GM18502 (cell line): Measurements from ENCODE around the gene TGM3.

Experiments used
- ATAC-seq: cut with Tn5 transposase; IDR thresholded peaks from one replicate; pipeline ENCODE4 v1.9.1; 2021; ENCODE audit warnings: mild to moderate bottlenecking; ENCODE audit not compliant: unreplicated experiment, poor library complexity

TGM3 gene

DNA sequence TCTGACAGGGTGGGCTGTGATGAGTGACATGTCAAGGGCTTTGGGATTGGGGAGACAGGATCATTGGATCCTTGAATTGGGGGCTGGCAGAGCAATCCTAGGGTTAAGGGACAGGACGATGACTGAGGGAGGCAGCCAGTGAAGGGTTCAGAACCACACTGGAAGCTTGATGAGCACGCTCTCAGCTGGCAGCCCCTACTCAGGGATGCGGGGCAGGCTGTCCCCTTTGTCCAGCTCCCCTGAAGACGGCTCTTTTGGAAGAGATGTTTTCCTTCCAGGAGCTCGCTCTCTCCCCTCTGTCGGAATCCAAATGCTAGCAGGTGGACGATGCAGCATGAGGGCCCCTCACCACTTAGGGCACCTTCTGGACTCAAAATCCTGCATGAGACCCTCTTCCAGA lies 8.4 kb downstream of the TGM3 start:
- ATAC-seq, result no peak

DNA sequence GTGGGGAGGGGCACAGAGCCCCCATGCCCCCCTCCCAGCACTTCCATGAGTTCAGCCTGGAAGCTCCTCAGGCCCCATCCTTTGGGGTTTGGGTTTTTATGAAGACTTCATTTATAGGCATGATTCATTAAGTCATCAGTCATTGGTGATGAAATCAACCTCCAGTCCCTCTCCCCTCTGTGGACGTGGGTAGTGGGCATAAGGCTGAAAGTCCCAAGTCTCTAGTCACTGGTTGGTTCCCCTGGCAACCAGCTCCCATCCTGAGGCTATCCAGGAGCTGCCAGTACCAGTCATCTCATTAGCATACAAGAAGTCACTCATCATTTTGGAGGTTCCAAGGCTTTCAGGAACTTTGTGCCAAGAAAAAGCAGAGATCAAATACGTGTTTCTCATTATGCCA lies 9.2 kb downstream of the TGM3 start:
- no peak for ATAC-seq

DNA sequence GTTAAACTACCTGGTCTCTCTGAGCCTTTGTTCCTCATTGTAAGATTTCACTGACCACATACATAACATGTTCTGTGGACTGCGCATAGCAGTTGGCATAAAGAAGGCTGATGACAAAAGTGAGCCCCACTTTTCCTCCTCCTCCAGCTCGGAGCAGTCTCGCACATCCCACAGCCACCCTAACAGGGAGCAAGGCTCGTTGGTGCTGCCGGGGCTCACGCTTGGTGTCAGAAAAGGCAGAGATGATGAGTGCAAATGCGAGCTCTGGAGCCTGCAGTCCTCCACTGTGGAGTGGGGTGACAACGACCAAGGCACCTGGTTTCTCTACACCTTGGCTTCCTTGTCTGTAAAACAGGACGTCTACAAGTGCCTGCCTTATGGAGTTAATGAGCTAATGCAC lies 9.7 kb downstream of the TGM3 start:
- no peak for ATAC-seq

DNA sequence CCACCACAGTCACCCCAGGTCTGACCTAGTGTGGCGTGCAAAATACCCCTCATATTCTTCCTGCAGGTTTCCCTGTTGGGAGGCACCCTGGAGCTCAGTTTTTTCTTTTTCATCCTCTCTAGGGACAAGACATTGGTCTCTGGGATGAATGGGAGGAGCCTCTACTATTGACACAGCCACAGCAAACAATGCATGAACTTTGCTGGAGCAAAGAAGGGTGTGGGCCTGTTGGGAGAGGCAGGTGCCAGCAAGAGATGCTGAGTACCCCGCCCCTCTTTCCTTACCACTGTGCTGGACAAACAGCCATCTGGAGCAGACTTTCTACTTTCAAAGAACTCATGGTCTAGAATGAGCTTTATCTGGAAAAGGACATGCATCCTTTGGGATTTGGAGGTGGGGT lies 10.1 kb downstream of the TGM3 start:
- no peak for ATAC-seq

DNA sequence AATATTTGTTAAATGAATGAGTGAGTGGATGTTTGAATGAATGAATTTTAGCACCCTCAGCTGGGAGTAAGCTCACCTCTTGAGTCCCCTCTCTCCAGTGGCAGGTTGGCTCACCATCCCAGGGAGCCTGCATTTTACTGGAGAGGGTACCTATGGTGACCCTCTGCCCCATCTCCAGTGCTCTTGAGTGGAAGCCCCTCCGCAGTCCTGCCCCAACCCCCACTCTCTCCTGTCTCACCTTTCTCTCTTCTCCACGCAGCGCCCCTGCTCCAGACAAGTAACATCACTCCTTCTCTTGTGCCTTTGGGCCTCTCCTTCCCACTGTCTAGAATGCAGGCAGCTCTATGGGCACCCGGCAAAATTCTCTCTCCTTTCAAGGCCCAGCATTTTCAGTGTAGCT lies 11.3 kb downstream of the TGM3 start:
- no peak for ATAC-seq

DNA sequence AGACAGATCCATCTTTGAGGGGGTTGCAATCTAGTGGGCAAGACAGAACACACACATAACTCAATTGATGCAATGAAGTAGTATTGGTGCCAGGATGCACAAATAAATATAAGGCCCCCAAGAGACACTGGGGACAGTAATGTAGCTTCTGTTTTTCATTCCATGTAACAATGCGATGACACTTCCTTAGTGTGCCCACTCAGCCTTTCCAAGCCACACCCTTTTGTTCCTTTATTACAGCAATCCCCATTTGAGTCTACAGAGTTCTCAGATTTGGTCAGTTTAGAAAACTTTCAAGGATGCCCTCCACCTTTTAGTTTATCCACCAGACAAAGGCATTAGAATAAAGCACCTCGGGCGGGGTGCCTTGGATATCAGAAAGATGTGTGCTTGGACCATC lies 15.5 kb downstream of the TGM3 start:
- ATAC-seq, result no peak

DNA sequence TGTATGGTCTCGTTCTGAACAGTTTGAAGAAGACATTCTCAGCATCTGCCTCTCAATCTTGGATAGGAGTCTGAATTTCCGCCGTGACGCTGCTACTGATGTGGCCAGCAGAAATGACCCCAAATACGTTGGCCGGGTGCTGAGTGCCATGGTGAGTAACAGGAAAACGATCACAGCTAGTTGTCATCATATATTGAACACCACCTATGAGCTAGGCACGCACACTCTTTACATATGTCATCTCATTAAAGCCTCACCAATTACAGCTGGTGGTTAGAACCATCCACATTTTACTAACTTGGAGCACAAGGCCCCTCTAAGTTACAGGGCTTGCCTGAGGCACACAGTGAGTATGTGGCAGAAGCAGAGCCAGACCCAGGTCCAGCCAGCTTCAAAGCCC lies 17.1 kb downstream of the TGM3 start:
- no peak for ATAC-seq

DNA sequence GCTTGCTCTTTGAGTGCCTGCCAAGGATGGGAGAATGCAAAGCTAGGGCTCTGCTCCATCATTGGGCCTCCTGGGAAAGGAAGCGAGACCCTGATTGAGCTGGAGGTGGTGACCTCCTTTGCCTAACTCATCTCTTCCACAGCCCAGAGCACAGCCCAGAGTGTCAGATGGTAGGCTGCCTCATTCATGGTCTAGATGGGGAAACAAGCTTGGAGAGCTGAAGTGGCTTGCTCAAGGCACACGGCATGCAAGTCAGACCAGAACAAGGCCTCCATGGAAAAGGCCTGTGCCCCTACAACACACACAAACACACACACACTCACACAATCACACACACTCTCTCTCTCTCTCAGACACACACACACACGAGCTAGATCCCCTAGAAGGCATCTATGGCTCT lies 17.5 kb downstream of the TGM3 start:
- no peak for ATAC-seq

DNA sequence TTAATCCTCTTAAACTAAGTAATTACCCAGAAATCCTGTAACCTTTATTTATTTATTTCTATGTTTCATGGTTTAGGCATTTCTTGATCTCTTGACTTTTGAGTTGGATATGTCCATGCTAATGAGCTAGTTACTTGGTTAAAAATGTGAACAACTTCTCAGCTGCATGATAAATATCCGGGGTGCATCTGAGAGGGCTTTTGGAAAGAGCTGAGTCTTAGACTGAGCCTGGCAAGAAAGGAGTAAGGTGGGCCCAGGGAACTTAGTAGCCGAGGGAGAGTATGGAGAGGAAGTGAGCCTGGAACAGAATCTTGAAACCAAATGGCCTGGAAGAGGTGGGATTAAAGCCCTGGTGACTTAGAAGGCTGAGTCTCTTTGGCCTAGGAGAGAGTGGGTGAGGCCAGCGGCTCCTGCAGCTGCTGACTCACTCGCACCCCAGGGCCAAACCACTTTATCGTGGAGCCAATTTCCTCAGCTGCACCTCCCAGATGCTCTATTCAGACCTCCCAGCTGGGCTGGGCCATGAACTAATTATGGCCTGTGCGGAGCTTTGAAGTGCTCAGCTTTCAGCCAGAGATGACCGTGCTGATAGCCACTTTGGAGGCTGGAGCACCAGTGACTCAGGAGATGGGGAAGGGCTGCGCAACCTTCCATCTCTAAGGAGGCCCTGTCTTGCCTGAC lies 19.1 kb downstream of the TGM3 start:
- ATAC-seq, result no peak

DNA sequence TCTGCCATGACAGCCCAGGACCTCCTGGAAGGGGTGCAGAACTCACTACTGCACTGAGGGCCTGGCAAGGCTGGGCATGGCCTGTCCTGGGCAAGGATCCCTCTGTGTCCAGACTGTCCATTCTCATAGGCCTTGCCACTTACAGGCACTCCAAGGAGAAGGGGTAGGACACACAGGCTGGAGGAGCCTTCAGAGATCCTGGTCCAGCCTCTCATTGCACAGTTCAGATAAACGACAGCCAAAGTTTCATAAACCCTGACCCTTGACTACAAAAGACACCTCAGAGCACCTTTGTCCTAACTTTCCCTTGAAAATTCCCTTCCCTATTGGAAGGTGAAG lies 19.6 kb downstream of the TGM3 start:
- no peak for ATAC-seq

DNA sequence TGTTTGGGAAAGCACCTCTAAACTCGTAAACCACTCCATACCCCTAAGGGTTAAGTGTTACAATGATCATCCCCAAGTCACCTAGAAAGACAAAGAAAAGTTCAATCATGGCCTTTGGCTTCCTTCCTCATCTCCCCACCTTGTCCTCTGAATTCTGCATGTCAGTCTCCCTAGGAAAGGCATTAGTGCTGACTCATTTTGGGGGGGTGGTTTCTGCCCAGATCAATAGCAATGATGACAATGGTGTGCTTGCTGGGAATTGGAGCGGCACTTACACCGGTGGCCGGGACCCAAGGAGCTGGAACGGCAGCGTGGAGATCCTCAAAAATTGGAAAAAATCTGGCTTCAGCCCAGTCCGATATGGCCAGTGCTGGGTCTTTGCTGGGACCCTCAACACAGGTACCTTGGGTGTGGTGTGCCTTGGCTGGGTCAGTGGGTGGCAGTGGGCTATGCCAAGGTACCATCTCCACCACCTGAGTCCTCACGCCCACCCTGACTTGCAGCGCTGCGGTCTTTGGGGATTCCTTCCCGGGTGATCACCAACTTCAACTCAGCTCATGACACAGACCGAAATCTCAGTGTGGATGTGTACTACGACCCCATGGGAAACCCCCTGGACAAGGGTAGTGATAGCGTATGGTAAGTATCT lies 21.2 kb downstream of the TGM3 start:
- no peak for ATAC-seq

DNA sequence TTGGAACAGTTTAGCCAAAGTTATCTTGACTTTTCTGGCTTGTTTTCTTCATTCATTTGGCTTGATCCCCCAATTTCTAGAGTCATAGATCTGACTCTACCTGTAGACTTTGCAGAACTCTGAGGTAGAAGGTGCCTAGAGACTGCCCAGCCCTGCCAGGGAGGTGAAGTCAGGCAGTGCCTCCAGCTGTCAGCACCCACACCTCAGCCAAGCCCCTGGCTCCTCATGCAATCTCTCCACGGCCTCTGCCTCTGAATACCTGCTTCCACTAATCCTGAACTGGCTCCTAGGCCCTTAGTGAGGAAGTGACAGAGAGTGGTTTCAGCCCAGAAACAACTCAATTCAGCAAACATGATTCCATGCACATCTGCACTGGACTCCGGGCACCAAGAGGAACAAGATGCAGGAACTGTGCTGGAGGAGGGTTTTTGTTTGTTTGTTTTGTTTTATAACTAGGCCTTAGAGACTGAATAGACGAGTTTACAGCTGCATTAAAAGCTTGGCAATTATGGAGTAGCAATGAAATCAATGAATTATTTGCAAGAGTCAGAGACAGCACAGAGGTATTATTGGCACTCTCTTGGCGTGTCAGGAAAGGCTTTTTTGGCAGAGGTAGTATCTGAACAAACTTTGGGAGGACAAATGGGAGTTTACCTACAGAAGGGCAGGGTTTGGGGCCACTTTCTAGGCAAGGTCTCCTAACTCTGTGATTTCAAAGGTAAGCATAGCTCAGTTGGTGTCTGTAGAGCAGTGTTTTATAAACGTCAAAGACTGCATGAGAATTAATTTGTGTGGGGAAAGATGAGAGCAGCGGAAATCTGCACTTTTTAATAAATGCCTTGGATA lies 25.2 kb downstream of the TGM3 start:
- no peak for ATAC-seq

DNA sequence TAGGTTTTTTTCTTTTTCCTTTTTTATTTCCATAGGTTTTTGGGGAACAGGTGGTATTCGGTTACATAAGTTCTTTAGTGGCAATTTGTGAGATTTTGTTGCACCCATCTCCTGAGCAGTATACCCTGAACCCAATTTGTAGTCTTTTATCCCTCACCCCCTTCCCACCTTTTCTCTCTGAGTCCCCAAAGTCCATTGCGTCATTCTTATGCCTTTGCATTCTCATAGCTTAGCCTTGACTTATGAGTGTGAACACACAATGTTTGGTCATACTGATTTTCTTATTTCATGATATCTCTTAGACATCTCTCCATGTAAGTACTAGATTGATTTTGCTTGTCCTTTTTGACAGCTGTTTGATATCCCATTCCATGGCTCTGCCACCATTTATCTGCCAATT lies 27.2 kb downstream of the TGM3 start:
- no peak for ATAC-seq

DNA sequence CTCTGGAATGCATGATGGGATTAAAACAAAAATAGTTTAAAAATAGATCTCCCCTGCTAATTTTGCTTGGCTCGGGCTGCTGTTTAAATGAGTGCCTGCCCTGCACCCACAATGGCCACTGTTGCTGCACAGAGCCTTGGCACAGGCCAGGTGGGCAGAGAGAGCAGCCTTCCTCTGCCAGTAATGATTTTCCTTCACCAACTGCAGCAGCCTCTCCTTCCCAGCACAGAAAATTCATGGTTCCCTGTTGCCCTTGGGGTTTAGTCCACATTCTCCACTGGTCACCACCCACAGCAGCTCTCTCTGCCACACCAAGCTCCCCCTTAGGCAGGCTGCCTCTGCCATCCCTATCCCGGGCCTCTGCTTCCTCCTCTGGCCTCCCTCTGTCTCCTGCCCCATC lies 30.2 kb downstream of the TGM3 start:
- ATAC-seq, result no peak

DNA sequence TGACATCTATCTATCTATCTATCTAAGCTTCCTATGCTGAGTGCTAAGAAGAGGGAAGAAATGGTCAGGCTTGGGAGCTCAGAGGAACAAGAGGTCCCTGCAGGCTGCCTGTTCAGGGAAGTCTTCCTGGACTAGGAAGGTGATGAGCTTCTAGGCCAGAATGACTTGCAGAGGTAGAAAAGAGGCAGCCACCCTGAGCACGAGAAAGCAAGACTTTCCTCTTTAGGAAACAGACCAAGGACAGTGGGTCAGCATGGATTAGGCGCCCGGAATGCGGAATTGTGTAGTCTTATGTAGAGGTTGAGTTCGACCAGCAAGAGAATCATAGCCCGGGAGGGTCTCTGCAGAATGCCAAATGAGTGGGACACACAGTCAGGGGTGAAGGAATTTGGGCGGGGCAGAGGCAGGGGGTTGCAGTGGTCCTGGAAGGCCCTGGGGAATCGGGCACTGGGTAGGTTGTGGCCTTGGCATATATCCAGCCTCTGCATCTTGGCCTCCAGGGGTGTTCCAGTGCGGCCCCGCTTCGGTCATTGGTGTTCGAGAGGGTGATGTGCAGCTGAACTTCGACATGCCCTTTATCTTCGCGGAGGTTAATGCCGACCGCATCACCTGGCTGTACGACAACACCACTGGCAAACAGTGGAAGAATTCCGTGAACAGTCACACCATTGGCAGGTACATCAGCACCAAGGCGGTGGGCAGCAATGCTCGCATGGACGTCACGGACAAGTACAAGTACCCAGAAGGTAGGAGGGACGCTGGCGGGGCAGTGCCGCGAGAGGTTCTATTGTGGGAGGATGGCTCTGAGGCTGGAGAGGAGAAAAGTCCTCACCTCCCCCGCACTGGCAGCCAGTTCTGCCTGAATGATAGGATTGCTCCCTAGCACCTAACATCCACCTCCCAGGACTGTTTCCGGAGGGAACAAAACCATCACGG lies 32.1 kb downstream of the TGM3 start:
- ATAC-seq, result no peak

DNA sequence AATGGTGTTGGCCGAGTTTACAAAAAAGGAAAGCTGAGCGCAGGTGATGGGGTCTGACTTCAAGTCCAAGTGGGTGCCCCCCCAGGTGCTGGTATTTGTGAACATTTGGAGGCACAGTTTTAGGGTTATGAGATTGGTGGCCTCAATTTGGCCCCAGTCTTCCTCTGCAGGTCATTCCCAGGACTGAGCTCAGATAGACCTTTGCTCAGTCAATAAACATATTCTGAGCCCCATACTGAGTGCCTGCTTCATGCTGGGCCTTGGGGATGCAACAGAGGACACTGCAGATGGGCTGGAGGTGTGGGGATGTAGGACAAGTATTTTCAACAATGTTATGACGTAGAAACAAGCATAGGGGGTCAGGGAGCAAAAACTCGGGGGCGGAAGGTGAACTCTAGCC lies 33.5 kb downstream of the TGM3 start:
- no peak for ATAC-seq

DNA sequence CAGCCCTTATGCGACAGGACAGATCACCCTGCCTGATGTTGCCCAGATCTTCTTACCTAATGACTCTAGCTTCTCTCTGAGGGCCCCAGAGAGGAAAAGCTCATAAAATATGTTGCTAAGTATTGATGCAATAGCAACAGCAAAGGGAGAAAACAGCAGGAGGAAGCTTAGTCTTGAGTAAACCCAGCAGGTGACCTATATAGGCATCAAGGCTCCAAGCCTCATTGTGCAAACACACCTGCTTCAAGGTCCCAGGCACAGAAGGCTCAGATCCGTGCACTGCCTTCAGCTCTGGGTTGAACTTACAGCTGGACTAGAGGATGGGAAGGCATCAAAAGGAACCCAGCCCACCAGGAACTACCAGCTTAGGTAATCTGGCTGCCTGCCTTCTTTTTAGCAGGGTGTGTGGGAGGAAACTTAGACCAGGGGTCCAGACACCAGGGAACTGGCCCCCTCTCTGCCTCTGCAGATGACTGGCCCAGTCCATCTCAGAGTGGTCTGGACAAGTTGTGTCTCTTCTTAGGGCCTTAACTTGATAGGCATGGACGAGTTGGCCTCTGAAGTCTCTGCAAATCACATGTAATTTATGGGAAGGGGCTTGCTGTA lies 34.4 kb downstream of the TGM3 start:
- ATAC-seq, result no peak

DNA sequence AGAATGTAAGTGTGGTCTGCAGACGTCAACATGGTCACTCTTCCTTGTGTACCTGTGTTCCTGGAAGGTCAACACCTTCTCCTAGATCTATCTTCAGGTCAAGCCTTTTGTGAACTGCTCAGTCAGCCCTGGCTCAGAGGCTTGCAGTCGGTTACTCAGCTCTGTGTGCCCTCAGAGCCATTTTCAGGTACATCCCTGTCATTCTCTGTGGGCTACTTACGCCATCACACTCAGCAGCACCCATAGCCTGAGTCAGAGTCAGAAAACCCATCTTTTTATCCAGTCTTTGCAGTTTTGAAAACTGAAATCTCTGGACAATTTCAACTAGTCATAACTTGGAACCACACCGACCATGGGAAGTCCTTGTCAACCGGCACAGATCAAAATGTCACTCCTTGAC lies 35.3 kb downstream of the TGM3 start:
- ATAC-seq, result no peak

DNA sequence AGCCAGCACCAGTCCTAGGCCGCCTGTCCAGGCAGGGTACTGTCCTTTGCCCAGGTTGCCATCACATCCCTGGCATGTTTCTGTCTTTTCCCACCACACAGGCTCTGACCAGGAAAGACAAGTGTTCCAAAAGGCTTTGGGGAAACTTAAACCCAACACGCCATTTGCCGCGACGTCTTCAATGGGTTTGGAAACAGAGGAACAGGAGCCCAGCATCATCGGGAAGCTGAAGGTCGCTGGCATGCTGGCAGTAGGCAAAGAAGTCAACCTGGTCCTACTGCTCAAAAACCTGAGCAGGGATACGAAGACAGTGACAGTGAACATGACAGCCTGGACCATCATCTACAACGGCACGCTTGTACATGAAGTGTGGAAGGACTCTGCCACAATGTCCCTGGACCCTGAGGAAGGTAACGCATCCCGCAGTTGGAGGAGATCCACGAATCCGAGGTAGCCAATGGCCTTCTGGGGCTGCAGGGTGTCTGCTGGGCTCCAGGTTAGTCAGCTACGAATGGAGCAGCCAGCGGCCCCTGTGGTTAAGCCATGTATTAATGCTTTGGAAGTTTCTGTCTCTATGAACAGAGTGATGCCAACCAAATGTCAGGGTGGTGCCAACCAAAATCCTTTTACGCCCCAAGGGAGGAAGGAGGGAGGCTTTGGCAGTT lies 36.2 kb downstream of the TGM3 start:
- no peak for ATAC-seq

DNA sequence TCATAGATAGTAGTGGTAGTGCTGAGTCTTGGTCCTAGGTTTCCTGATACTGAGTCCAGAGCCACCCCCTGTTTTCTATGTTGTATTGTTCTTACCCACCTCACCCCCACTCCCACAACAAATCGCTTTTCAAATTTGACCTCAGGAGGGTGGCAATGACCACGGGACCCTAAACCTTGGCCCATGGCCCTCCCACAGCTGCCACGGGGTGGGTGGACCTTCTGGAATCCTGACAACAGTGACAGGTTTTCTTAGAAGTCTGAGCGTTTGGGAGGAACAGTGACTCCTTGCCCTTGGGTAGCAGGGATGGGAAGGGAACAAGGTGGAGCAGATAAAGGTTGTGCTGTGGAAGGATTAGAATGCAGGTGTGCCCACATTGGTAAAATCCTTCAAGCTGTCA lies 36.9 kb downstream of the TGM3 start:
- no peak for ATAC-seq
